ENCODE results near the gene CACNA2D3.
"Not testable (repeated sequence)": the region's sequence is repeated elsewhere in the genome, so short reads cannot be mapped to it uniquely, and the experiment has no call there.

- TF ChIP-seq CTCF (IDR thresholded peaks at IDR 0.05; ENCODE audit: low read length); EZH2 (optimal IDR thresholded peaks at IDR 0.05; ENCODE audit: low read depth, low read length): not testable (repeated sequence)
Measured at GRCh38 chr3:54116129-54116528, 6.2 kb upstream of the CACNA2D3 start.
